A549 treated with RU486 at 1 μM for 4 hours (cell line): ENCODE data around the gene FXYD4. TPM values are rescaled to one million over a fixed set of nuclear protein-coding genes. Genes with fewer than 3 reads are reported as not detected.

Source experiments
- total RNA-seq: library from RNA; stranded (reverse); fragments of 200-300 nt; extraction: Qiagen RNA extraction; gene quantifications from 5 replicates; pipeline ENCODE4 v1.2.3, GENCODE V29; 2022; ENCODE audit warnings: low read depth

The FXYD4 gene
- not detected in 5 replicates for total RNA-seq

GRCh38 chr10:43371418-43371817 is at the start of gene FXYD4:
Gene FXYD4 (plus strand): TSS chr10:43371636. CDS start chr10:43373747, 2,111 bp downstream.

GRCh38 chr10:43408710-43409384 is 37.4 kb downstream of the FXYD4 start, which contains the start of gene HNRNPF:
Gene HNRNPF (minus strand): TSS chr10:43409186. CDS start chr10:43387884, 21,302 bp downstream.

Other genes starting within 250 kb of the FXYD4 start
- 9.7 to 18.1 TPM (median 14.3 TPM) in 5 replicates for gene CSGALNACT2, start 233.2 kb upstream of the FXYD4 start, total RNA-seq
- 3.2 to 4.4 TPM (median 3.6 TPM) in 5 replicates for gene RASGEF1A, start 104.6 kb upstream of the FXYD4 start, total RNA-seq
- 290 to 342 TPM (median 327 TPM) in 5 replicates for gene HNRNPF, start 37.5 kb downstream of the FXYD4 start, total RNA-seq
- 6.1 to 8.9 TPM (median 7.4 TPM) in 5 replicates for gene ZNF487, start 65.5 kb downstream of the FXYD4 start, total RNA-seq
- gene ZNF239, start 203.0 kb downstream of the FXYD4 start, total RNA-seq = 2.1 to 2.3 TPM (median 2.2 TPM) in 5 replicates
- 1.3 to 1.9 TPM (median 1.7 TPM) in 5 replicates for gene ZNF485, start 234.8 kb downstream of the FXYD4 start, total RNA-seq